Liver (tissue), 9 donors: ENCODE results near the gene CELA2A. TPM values are rescaled to one million over a fixed set of nuclear protein-coding genes. Genes with fewer than 3 reads are reported as not detected.

ENCODE experiments used
- DNase-seq: peaks from one replicate; pipeline ENCODE4 v3.0.0-alpha.2; 2017; ENCODE audit warnings: low spot score
- H3K27ac ChIP-seq, 2 donors: one replicate each; pipeline ENCODE4 v1.7.0; 2013; ENCODE audit warnings: inconsistent platforms in 2 of 2, low read length in 2 of 2, control low read depth in 1 of 2, low read depth in 1 of 2, mild to moderate bottlenecking in 1 of 2
- H3K27me3 ChIP-seq, 4 donors: one replicate each; pipeline versions ENCODE4 v1.6.1 to v1.7.0; 2013; ENCODE audit warnings: low read length in 3 of 4, inconsistent platforms in 1 of 4, mild to moderate bottlenecking in 1 of 4, moderate library complexity in 1 of 4; ENCODE audit not compliant: control insufficient read depth in 4 of 4, insufficient read depth in 4 of 4
- H3K36me3 ChIP-seq, 4 donors: one replicate each; pipeline versions ENCODE4 v1.6.1 to v1.7.0; 2013; ENCODE audit warnings: low read length in 3 of 4, mild to moderate bottlenecking in 3 of 4, low read depth in 1 of 4, moderate library complexity in 1 of 4; ENCODE audit not compliant: control insufficient read depth in 4 of 4, insufficient read depth in 3 of 4
- H3K4me1 ChIP-seq, 4 donors: one replicate each; pipeline versions ENCODE4 v1.6.1 to v1.7.0; 2013; ENCODE audit warnings: low read length in 3 of 4, mild to moderate bottlenecking in 3 of 4, moderate library complexity in 1 of 4; ENCODE audit not compliant: control insufficient read depth in 4 of 4, insufficient read depth in 4 of 4
- H3K4me3 ChIP-seq, 3 donors: one replicate each; pipeline versions ENCODE4 v1.6.1 to v1.7.0; 2013; ENCODE audit warnings: low read length in 3 of 3, control low read depth in 1 of 3, low read depth in 1 of 3, mild to moderate bottlenecking in 1 of 3
- H3K9ac ChIP-seq, 2 donors: one replicate each; pipeline ENCODE4 v1.7.0; 2013; ENCODE audit warnings: low read length in 2 of 2, mild to moderate bottlenecking in 2 of 2, moderate library complexity in 2 of 2, control low read depth in 1 of 2, low read depth in 1 of 2
- H3K9me3 ChIP-seq, 4 donors: one replicate each; pipeline versions ENCODE4 v1.6.1 to v1.7.0; 2013; ENCODE audit warnings: low read length in 3 of 4; ENCODE audit not compliant: control insufficient read depth in 4 of 4
- ATF3 ChIP-seq: IDR thresholded peaks from 2 replicates; pipeline ENCODE4 v1.6.1; 2016; ENCODE audit warnings: antibody characterized with exemption
- EGR1 ChIP-seq, 2 donors: IDR thresholded peaks; 2 replicates each; pipeline ENCODE4 v1.6.1; 2016 to 2018; ENCODE audit warnings: antibody characterized with exemption in 2 of 2, low read depth in 2 of 2
- FOXA1 ChIP-seq: IDR thresholded peaks from 2 replicates; pipeline ENCODE4 v1.6.1; 2016; ENCODE audit warnings: antibody characterized with exemption
- FOXA2 ChIP-seq: IDR thresholded peaks from 2 replicates; pipeline ENCODE4 v1.6.1; 2016; ENCODE audit warnings: antibody characterized with exemption
- GABPA ChIP-seq, 2 donors: IDR thresholded peaks in 1 of 2; conservative IDR thresholded peaks in 1 of 2; 2 replicates each; pipeline ENCODE4 v1.6.1; 2016; ENCODE audit warnings: antibody characterized with exemption in 2 of 2, mild to moderate bottlenecking in 1 of 2, moderate library complexity in 1 of 2
- HNF4G ChIP-seq: IDR thresholded peaks from 2 replicates; pipeline ENCODE4 v1.6.1; 2016; ENCODE audit warnings: antibody characterized with exemption
- JUND ChIP-seq, 2 donors: IDR thresholded peaks; 2 replicates each; pipeline ENCODE4 v1.6.1; 2016; ENCODE audit warnings: antibody characterized with exemption in 2 of 2
- MAX ChIP-seq: IDR thresholded peaks from 2 replicates; pipeline ENCODE4 v1.6.1; 2016; ENCODE audit warnings: antibody characterized with exemption
- NR2F2 ChIP-seq: IDR thresholded peaks from 2 replicates; pipeline ENCODE4 v1.6.1; 2016; ENCODE audit warnings: antibody characterized with exemption
- RAD21 ChIP-seq, 2 donors: IDR thresholded peaks; 2 replicates each; pipeline ENCODE4 v1.6.1; 2016; ENCODE audit warnings: antibody characterized with exemption in 2 of 2, mild to moderate bottlenecking in 2 of 2
- RXRA ChIP-seq, 2 donors: IDR thresholded peaks; 2 replicates each; pipeline ENCODE4 v1.6.1; 2017 to 2018; ENCODE audit warnings: antibody characterized with exemption in 2 of 2, mild to moderate bottlenecking in 1 of 2
- SP1 ChIP-seq: IDR thresholded peaks from 2 replicates; pipeline ENCODE4 v1.6.1; 2018; ENCODE audit warnings: antibody characterized with exemption, mild to moderate bottlenecking
- TAF1 ChIP-seq: conservative IDR thresholded peaks from 2 replicates; pipeline ENCODE4 v1.6.1; 2016; ENCODE audit warnings: antibody characterized with exemption, mild to moderate bottlenecking
- YY1 ChIP-seq: IDR thresholded peaks from 2 replicates; pipeline ENCODE4 v1.6.1; 2016; ENCODE audit warnings: antibody characterized with exemption, mild to moderate bottlenecking
- WGBS: extraction: QIAGEN DNeasy Blood & Tissue Kit; methylation state at CpG from one replicate; pipeline ENCODE4 v1.1.7; 2013; 5-methylcytosine and 5-hydroxymethylcytosine counted together
- polyA plus RNA-seq, 2 donors: library from polyadenylated mRNA; stranded (reverse) in 1 of 2; unstranded in 1 of 2; fragments of 200-250 nt in 1 of 2; fragments of >200 nt in 1 of 2; fragmentation: Nextera tagmentation in 1 of 2; extraction: Ambion mirVana in 1 of 2; gene quantifications; one replicate each; pipeline versions ENCODE4 v1.2.1 to v1.2.3, GENCODE V29; 2013 to 2015
- total RNA-seq, 2 donors: library from RNA; depleted of rRNA; stranded (reverse); fragments of >200 nt; gene quantifications; one replicate each; pipeline ENCODE4 v1.2.3, GENCODE V29; 2014
- TF ChIP-seq, protein P1 (sequence below): IDR thresholded peaks from 2 replicates; pipeline ENCODE4 v1.6.1; 2016; ENCODE audit warnings: antibody characterized with exemption
- TF ChIP-seq, protein P2 (sequence below): fragments of 150-350 bp; IDR thresholded peaks from 2 replicates; pipeline ENCODE4 v1.5.1; 2017; ENCODE audit warnings: improper control_type of control experiment, low read depth, low read length; ENCODE audit not compliant: missing input control
- TF ChIP-seq, protein P3 (sequence below): IDR thresholded peaks from 2 replicates; pipeline ENCODE4 v1.6.1; 2016; ENCODE audit warnings: antibody characterized with exemption, mild to moderate bottlenecking
- donor health status: healthy.
- donor health status: healthy.
- donor health status: healthy.
- donor health status: healthy.
- donor health status: healthy.

The CELA2A gene
- total and polyA plus RNA-seq, 4 donors: not detected

- WGBS: 87% methylated on average over 1 of the region's 1 CpG
- Histone ChIP-seq H3K4me1 (no peaks in the 10 kb centered on the region), H3K36me3 (no peaks in the 10 kb centered on the region), H3K9me3 (no peaks in the 10 kb centered on the region), H3K4me3 (no peak overlapping the region), H3K27me3 (no peaks in the 10 kb centered on the region), H3K9ac (no peak overlapping the region), H3K27ac (no peak overlapping the region)
- DNase-seq: no peak
- TF ChIP-seq, protein P1, sequence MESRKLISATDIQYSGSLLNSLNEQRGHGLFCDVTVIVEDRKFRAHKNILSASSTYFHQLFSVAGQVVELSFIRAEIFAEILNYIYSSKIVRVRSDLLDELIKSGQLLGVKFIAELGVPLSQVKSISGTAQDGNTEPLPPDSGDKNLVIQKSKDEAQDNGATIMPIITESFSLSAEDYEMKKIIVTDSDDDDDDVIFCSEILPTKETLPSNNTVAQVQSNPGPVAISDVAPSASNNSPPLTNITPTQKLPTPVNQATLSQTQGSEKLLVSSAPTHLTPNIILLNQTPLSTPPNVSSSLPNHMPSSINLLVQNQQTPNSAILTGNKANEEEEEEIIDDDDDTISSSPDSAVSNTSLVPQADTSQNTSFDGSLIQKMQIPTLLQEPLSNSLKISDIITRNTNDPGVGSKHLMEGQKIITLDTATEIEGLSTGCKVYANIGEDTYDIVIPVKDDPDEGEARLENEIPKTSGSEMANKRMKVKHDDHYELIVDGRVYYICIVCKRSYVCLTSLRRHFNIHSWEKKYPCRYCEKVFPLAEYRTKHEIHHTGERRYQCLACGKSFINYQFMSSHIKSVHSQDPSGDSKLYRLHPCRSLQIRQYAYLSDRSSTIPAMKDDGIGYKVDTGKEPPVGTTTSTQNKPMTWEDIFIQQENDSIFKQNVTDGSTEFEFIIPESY: no peak
- no peak for TF ChIP-seq HNF4G
- no peak for TF ChIP-seq RXRA (IDR thresholded peaks at IDR 0.05)
- no peak for TF ChIP-seq FOXA2
- no peak for TF ChIP-seq JUND (IDR thresholded peaks at IDR 0.05)
- no peak for TF ChIP-seq ATF3
- TF ChIP-seq, protein P2, sequence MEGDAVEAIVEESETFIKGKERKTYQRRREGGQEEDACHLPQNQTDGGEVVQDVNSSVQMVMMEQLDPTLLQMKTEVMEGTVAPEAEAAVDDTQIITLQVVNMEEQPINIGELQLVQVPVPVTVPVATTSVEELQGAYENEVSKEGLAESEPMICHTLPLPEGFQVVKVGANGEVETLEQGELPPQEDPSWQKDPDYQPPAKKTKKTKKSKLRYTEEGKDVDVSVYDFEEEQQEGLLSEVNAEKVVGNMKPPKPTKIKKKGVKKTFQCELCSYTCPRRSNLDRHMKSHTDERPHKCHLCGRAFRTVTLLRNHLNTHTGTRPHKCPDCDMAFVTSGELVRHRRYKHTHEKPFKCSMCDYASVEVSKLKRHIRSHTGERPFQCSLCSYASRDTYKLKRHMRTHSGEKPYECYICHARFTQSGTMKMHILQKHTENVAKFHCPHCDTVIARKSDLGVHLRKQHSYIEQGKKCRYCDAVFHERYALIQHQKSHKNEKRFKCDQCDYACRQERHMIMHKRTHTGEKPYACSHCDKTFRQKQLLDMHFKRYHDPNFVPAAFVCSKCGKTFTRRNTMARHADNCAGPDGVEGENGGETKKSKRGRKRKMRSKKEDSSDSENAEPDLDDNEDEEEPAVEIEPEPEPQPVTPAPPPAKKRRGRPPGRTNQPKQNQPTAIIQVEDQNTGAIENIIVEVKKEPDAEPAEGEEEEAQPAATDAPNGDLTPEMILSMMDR: no peak
- TF ChIP-seq TAF1: no peak
- TF ChIP-seq, protein P3, sequence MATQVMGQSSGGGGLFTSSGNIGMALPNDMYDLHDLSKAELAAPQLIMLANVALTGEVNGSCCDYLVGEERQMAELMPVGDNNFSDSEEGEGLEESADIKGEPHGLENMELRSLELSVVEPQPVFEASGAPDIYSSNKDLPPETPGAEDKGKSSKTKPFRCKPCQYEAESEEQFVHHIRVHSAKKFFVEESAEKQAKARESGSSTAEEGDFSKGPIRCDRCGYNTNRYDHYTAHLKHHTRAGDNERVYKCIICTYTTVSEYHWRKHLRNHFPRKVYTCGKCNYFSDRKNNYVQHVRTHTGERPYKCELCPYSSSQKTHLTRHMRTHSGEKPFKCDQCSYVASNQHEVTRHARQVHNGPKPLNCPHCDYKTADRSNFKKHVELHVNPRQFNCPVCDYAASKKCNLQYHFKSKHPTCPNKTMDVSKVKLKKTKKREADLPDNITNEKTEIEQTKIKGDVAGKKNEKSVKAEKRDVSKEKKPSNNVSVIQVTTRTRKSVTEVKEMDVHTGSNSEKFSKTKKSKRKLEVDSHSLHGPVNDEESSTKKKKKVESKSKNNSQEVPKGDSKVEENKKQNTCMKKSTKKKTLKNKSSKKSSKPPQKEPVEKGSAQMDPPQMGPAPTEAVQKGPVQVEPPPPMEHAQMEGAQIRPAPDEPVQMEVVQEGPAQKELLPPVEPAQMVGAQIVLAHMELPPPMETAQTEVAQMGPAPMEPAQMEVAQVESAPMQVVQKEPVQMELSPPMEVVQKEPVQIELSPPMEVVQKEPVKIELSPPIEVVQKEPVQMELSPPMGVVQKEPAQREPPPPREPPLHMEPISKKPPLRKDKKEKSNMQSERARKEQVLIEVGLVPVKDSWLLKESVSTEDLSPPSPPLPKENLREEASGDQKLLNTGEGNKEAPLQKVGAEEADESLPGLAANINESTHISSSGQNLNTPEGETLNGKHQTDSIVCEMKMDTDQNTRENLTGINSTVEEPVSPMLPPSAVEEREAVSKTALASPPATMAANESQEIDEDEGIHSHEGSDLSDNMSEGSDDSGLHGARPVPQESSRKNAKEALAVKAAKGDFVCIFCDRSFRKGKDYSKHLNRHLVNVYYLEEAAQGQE: no peak
- no peak for TF ChIP-seq GABPA (IDR thresholded peaks at IDR 0.05 in 1 of 2, conservative IDR thresholded peaks at IDR 0.05 in 1 of 2)
Measured at GRCh38 chr1:15452216-15452615, 4.3 kb upstream of the CELA2A start.

DNA sequence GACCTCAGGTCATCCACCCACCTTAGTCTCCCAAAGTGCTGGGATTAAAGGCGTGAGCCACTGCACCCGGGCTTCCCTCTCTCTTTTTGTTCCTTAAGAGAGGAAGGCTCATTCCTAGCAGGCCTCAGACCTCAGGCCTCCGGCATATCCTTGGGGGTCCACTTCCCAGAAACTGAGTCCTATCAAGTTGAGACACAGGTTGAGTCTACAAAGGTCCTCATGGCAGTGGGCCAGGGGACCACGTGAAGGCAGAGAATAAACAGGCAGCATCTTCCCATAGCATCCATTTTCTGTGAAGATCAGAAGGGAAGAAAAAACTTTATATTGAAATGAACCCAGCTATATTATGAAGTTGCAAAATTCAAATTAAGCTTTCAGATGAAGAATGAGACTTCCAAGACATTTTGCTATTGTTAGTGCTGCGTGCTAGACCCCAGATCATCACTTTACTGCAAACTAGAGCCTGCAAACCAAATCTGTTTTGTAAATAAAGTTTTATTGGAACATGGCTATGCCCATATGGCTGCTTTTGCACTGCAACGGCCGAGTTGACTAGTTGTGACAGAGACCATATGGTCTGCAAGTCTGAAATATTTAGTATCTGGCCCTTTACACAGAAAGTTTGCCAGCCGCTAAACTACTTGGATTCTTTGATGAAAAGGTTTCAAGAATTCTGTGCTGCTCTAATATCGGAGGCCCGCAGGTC lies 3.5 kb upstream of the CELA2A start:
- Histone ChIP-seq H3K4me1 (no peaks in the 10 kb centered on the region), H3K27me3 (no peaks in the 10 kb centered on the region), H3K4me3 (no peak overlapping the region), H3K27ac (no peak overlapping the region), H3K9ac (no peak overlapping the region), H3K36me3 (no peaks in the 10 kb centered on the region), H3K9me3 (no peaks in the 10 kb centered on the region)
- 90% methylated on average over 10 of the region's 10 CpGs for WGBS
- no peak for DNase-seq
- TF ChIP-seq FOXA1: no peak
- no peak for TF ChIP-seq EGR1 (IDR thresholded peaks at IDR 0.05; ENCODE audit: low read depth in 2 of 2)
- no peak for TF ChIP-seq JUND (IDR thresholded peaks at IDR 0.05)
- TF ChIP-seq, protein P2: no peak
- no peak for TF ChIP-seq ATF3
- TF ChIP-seq TAF1: no peak
- no peak for TF ChIP-seq MAX
- TF ChIP-seq NR2F2: no peak
- TF ChIP-seq, protein P1: no peak
- TF ChIP-seq SP1: no peak
- no peak for TF ChIP-seq YY1
- TF ChIP-seq RXRA (IDR thresholded peaks at IDR 0.05): no peak
- TF ChIP-seq HNF4G: no peak
- TF ChIP-seq GABPA (IDR thresholded peaks at IDR 0.05 in 1 of 2, conservative IDR thresholded peaks at IDR 0.05 in 1 of 2): no peak
- no peak for TF ChIP-seq RAD21 (IDR thresholded peaks at IDR 0.05)
- no peak for TF ChIP-seq FOXA2
